Peyer's patch (tissue), 4 donors: Measurements from ENCODE around the gene PSTPIP2. TPM values are rescaled to one million over a fixed set of nuclear protein-coding genes. Genes with fewer than 3 reads are reported as not detected.
"Not testable (repeated sequence)": the region's sequence is repeated elsewhere in the genome, so short reads cannot be mapped to it uniquely, and the experiment has no call there.

Source experiments
- DNase-seq, 3 donors: peaks; one replicate each; pipeline ENCODE4 v3.0.0-alpha.2; 2017 to 2019
- H3K27ac ChIP-seq, 4 donors: fragments of 200-600 bp; sonication (generic); one replicate each; pipeline ENCODE4 v1.5.1; 2016 to 2019
- H3K27me3 ChIP-seq, 2 donors: fragments of 200-600 bp; sonication (generic); one replicate each; pipeline ENCODE4 v1.5.1; 2019
- H3K36me3 ChIP-seq, 3 donors: fragments of 200-600 bp; sonication (generic); one replicate each; pipeline ENCODE4 v1.5.1; 2016 to 2019
- H3K4me1 ChIP-seq, 4 donors: fragments of 200-600 bp; sonication (generic); one replicate each; pipeline ENCODE4 v1.5.1; 2016 to 2019
- H3K4me3 ChIP-seq, 4 donors: fragments of 200-600 bp; sonication (generic); 1 replicate in 3 of 4; 2 replicates in 1 of 4; pipeline ENCODE4 v1.5.1; 2016 to 2019; ENCODE audit warnings: mild to moderate bottlenecking in 1 of 4
- H3K9me3 ChIP-seq, 4 donors: fragments of 200-600 bp; sonication (generic); one replicate each; pipeline ENCODE4 v1.5.1; 2016 to 2019; ENCODE audit warnings: mild to moderate bottlenecking in 1 of 4
- CTCF ChIP-seq, 6 experiments: fragments of 450-650 bp in 4 of 6; fragments of 200-600 bp in 2 of 6; sonication (generic) in 1 of 6; IDR thresholded peaks; one replicate each; pipeline ENCODE4 v1.5.1; 2017 to 2019; ENCODE audit warnings: antibody characterized with exemption in 6 of 6, mild to moderate bottlenecking in 3 of 6, moderate library complexity in 1 of 6
- POLR2A ChIP-seq, 2 donors: fragments of 450-650 bp; IDR thresholded peaks; one replicate each; pipeline ENCODE4 v1.5.1; 2017; ENCODE audit warnings: antibody characterized with exemption in 2 of 2, mild to moderate bottlenecking in 2 of 2, moderate library complexity in 2 of 2
- total RNA-seq, 4 donors: library from RNA; depleted of rRNA; stranded (reverse); fragments of >200 nt; gene quantifications; one replicate each; pipeline ENCODE4 v1.1.0, GENCODE V29; 2016

The PSTPIP2 gene
- total RNA-seq, 4 donors from 2014 or later: 3.5 to 17.3 (median 7.3) TPM

- no peaks in the 10 kb centered on the region for H3K36me3 ChIP-seq
- no peaks in the 10 kb centered on the region for H3K27me3 ChIP-seq
- TF ChIP-seq CTCF (IDR thresholded peaks at IDR 0.05) (no peak), POLR2A (IDR thresholded peaks at IDR 0.05) (no peak)
- H3K9me3 ChIP-seq: no peaks in the 10 kb centered on the region
- no peak for DNase-seq
- H3K4me1 ChIP-seq: no peaks in the 10 kb centered on the region
- no peak overlapping the region for H3K4me3 ChIP-seq
- no peak overlapping the region for H3K27ac ChIP-seq
Observed at GRCh38 chr18:45993438-45993837, 78.6 kb downstream of the PSTPIP2 start.

- not testable (repeated sequence) for H3K27ac ChIP-seq, H3K9me3 ChIP-seq, H3K27me3 ChIP-seq, H3K4me1 ChIP-seq, H3K4me3 ChIP-seq, H3K36me3 ChIP-seq, DNase-seq
Observed at GRCh38 chr18:45992527-45992926, 79.5 kb downstream of the PSTPIP2 start.

- no peak for TF ChIP-seq POLR2A (IDR thresholded peaks at IDR 0.05)
- no peak for TF ChIP-seq CTCF (IDR thresholded peaks at IDR 0.05)
- Histone ChIP-seq H3K36me3 (no peaks in the 10 kb centered on the region), H3K4me3 (no peak overlapping the region), H3K27me3 (no peaks in the 10 kb centered on the region), H3K9me3 (no peaks in the 10 kb centered on the region), H3K4me1 (no peaks in the 10 kb centered on the region), H3K27ac (no peak overlapping the region)
- no peak for DNase-seq
Observed at GRCh38 chr18:45991788-45992187, 80.3 kb downstream of the PSTPIP2 start.

- no peaks in the 10 kb centered on the region for H3K4me1 ChIP-seq
- no peak for TF ChIP-seq CTCF (IDR thresholded peaks at IDR 0.05)
- TF ChIP-seq POLR2A (IDR thresholded peaks at IDR 0.05): no peak
- no peak overlapping the region for H3K27ac ChIP-seq
- H3K4me3 ChIP-seq: no peak overlapping the region
- no peaks in the 10 kb centered on the region for H3K9me3 ChIP-seq
- H3K36me3 ChIP-seq: no peaks in the 10 kb centered on the region
- H3K27me3 ChIP-seq: no peaks in the 10 kb centered on the region
- no peak for DNase-seq
Observed at GRCh38 chr18:45984546-45985235, 87.4 kb downstream of the PSTPIP2 start.

- Histone ChIP-seq H3K27me3 (no peaks in the 10 kb centered on the region), H3K4me1 (no peaks in the 10 kb centered on the region), H3K36me3 (no peaks in the 10 kb centered on the region), H3K9me3 (no peaks in the 10 kb centered on the region), H3K27ac (no peak overlapping the region), H3K4me3 (no peak overlapping the region)
- no peak for TF ChIP-seq CTCF (IDR thresholded peaks at IDR 0.05)
- TF ChIP-seq POLR2A (IDR thresholded peaks at IDR 0.05): no peak
- no peak for DNase-seq
Observed at GRCh38 chr18:45981821-45982220, 90.2 kb downstream of the PSTPIP2 start.

GRCh38 chr18:45980229-45980628 is 91.8 kb downstream of the PSTPIP2 start:
- no peak for TF ChIP-seq CTCF (IDR thresholded peaks at IDR 0.05)
- TF ChIP-seq POLR2A (IDR thresholded peaks at IDR 0.05): no peak

More at GRCh38 chr18:45980229-45980628, 91.8 kb downstream of the PSTPIP2 start:
- Histone ChIP-seq H3K27me3 (no peaks in the 10 kb centered on the region), H3K36me3 (no peaks in the 10 kb centered on the region), H3K4me1 (no peaks in the 10 kb centered on the region), H3K9me3 (no peaks in the 10 kb centered on the region), H3K27ac (no peak overlapping the region), H3K4me3 (no peak overlapping the region)
- no peak for DNase-seq
